Measurements from ENCODE around the gene LHX3.

LHX3 gene

DNA sequence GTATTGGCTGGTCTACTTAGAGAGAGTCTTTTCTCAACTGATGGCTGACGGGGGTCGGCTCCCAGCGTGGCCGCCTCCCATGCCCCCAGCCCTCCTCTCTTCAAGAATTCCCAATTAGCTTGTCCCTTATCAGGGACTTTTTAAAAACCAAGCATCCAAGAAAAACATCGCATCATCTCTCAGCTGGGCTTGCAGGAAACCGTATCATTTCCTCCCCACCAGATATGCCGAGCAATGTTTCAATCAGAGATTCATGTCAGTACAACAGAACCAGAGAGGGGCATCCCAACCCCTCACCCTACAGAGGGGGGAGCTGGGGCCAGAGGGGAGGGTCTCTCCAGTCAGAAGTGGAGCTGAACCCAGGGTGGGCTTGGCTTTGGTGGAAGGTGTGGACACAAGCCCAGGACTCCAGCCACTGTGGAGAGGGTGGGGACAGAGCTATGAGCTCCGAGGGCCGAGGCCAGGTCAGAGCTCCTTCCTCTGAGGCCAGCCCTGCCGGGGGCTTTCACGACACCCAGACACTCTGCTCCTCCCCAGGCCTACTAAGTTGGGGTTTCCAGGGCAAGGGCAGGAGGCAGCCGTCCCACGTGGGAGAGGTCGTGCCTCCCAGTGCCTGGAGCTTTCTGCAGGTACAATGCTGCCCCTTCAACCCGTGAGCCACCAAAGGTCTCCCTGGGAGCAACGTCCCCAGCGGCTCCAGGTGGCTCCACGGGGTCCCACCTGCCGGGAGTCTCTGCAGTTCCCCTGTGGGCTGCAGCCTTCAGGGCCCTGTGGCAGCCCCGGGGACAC lies 47.3 kb downstream of the LHX3 start:
- DNase-seq (ENCODE audit: low spot score), result no peak
- H3K4me3 ChIP-seq, result no peak overlapping the region
- TF ChIP-seq CTCF (IDR thresholded peaks at IDR 0.05), result no peak
- no peak overlapping the region for H3K27ac ChIP-seq

DNA sequence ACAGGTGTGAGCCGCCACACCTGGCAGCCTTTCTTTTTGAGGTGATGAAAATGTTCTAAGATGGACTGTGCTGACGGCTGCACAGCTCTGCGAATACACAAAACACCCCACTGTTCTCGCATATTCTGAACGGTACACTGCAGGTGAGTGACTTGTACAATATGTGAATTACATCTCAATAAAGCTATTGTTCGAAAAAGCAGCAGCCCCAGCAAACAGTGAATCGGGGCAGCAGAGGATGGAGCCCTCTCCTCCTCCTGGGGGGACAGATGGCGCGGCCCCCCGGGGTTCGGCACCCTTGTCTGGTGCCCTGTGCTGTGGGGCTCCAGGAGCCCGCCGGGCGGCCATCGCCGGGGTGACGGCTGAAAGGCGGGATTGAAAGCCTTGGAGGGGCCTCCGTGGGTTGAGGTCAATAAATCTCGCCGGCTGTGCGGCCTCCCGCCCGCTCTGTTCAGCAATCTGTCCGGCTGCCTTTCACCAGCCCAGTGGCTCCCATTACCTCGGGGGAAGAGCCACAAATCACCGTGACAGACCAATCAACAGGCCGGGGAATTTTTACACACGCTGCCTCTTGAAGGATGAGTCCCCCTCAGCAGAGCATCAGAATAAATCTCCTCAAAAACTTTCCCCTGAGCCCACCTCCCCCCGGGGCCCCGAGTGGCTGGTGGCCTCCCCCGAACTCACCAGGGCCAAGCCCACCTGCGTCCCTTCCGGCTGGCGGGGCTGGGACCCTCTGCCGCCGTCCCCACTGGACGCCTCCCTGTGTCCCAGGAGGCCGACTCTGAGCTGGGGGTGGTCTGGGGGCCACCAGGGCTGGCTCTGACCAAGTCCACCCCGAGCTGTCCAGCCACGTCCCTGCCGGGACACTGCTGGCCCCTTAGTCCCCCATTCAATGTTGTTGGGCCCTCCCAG lies 48.5 kb downstream of the LHX3 start:
- no peak for DNase-seq (ENCODE audit: low spot score)
- H3K4me3 ChIP-seq, result no peak overlapping the region

DNA sequence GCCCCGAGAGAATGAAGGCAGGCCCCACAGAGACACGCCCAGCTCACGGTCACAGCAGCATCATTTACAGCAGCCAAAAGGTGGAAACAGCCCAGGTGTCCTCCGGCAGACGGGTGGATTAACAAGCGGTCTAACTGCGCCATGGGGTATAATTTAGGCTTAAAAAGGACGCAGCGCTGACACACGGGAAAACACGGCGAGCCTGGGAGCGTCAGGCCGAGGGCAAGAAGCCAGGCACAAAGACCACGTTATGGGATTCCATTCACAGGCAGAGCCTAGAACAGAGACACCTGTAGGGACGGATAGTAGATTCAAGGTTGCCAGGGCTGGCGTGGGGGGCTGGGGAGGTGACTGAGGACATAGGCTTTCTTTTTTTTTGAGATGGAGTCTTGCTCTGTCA lies 49.4 kb downstream of the LHX3 start:
- DNase-seq (ENCODE audit: low spot score), result no peak
- Histone ChIP-seq H3K4me3 (no peak overlapping the region), H3K27ac (no peak overlapping the region)
- no peak for TF ChIP-seq CTCF (IDR thresholded peaks at IDR 0.05)

More for the DNA sequence above, 48.5 kb downstream of the LHX3 start:
- H3K27ac ChIP-seq, result no peak overlapping the region
- TF ChIP-seq CTCF (IDR thresholded peaks at IDR 0.05), result no peak

- no peak for DNase-seq (ENCODE audit: low spot score)
- no peak overlapping the region for H3K27ac ChIP-seq
- no peak overlapping the region for H3K4me3 ChIP-seq
- no peak for TF ChIP-seq CTCF (IDR thresholded peaks at IDR 0.05)
These were observed 50.0 kb downstream of the LHX3 start for GRCh38 chr9:136154943-136155342.

- H3K4me3 ChIP-seq, result no peak overlapping the region
- TF ChIP-seq CTCF (IDR thresholded peaks at IDR 0.05), result no peak
- no peak for DNase-seq (ENCODE audit: low spot score)
- H3K27ac ChIP-seq, result no peak overlapping the region
These were observed 51.4 kb downstream of the LHX3 start for GRCh38 chr9:136153381-136154065.

DNA sequence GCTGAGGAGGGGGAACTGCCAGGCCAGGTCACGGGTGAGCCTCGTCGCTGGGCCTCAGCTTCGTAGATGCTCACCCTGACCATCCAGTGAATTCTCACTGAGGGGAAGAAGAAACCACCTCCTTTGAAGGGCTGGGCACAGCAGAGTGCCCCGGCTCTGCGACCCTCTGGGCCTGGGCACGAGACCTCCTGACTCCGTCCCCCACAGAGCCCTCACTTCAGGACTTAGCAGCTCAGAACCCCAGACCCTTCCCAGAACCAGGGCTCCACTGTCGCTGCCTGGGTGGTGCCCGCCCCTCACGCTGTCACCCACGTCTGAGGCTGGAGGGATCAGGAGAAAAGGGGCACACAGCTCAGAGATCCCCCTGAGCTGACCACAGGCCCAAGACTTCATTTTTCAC lies 52.0 kb downstream of the LHX3 start:
- TF ChIP-seq CTCF (IDR thresholded peaks at IDR 0.05), result no peak
- Histone ChIP-seq H3K27ac (no peak overlapping the region), H3K4me3 (no peak overlapping the region)
- no peak for DNase-seq (ENCODE audit: low spot score)
